ENCODE data around the gene GAST. TPM values are rescaled to one million over a fixed set of nuclear protein-coding genes. Genes with fewer than 3 reads are reported as not detected.
A peak's percentile ranks its signal among the peaks of the same experiment; 100 is the strongest.

GAST gene
- total and polyA plus RNA-seq, 9 of the 15 experiments (the other 6 are each of a cell fraction or from before 2014, with no cell fraction given): not detected

DNA sequence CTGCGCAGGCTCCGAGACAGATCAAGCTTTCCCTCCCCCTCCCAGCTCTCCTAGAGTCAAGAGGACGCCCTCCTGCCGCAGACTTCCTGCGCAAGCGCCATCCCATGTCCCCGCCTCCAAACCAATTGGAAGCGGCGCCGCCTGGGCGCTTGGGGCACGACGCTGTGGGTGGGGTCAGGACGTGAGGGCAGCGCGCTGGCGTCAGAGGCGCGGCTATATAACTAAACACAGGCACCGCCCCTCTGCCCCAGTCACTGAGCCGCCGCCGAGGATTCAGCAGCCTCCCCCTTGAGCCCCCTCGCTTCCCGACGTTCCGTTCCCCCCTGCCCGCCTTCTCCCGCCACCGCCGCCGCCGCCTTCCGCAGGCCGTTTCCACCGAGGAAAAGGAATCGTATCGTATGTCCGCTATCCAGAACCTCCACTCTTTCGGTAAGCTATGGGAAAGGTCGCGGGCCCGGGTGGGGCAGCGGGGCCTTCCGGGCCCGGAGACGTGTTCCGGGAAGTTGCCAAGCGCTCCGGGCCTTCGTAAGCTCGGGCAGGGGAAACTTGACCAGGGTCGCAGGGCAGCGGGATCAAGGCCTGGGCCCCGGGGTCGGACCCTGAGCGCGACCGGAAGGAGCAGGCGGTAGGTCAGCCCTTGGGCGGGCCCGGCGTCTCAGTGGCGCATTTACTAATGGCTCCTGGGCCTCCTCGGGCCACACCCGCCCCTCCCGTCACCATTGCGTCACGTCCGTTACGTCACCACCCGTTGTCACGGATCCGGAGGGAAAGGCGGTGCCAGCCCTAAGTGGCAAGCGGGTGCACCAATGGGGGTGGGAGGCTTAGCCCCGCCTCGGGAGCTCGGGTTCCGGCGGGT lies 23.3 kb upstream of the GAST start, which contains the start of gene EIF1 (continued):
- TF ChIP-seq, protein P1, sequence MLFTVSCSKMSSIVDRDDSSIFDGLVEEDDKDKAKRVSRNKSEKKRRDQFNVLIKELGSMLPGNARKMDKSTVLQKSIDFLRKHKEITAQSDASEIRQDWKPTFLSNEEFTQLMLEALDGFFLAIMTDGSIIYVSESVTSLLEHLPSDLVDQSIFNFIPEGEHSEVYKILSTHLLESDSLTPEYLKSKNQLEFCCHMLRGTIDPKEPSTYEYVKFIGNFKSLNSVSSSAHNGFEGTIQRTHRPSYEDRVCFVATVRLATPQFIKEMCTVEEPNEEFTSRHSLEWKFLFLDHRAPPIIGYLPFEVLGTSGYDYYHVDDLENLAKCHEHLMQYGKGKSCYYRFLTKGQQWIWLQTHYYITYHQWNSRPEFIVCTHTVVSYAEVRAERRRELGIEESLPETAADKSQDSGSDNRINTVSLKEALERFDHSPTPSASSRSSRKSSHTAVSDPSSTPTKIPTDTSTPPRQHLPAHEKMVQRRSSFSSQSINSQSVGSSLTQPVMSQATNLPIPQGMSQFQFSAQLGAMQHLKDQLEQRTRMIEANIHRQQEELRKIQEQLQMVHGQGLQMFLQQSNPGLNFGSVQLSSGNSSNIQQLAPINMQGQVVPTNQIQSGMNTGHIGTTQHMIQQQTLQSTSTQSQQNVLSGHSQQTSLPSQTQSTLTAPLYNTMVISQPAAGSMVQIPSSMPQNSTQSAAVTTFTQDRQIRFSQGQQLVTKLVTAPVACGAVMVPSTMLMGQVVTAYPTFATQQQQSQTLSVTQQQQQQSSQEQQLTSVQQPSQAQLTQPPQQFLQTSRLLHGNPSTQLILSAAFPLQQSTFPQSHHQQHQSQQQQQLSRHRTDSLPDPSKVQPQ (CRISPR knock-in tag; IDR thresholded peaks at IDR 0.05; ENCODE audit: borderline replicate concordance): 0 out of 2 replicates have a peak, but pooled peaks have one; percentile 38
- TF ChIP-seq NUFIP1 (IDR thresholded peaks at IDR 0.05; ENCODE audit: partially characterized antibody) (no peak), CHD2 (IDR thresholded peaks at IDR 0.05; ENCODE audit: low read depth, low read length) (peak; percentile 64), MBD2 (IDR thresholded peaks at IDR 0.05; ENCODE audit: borderline replicate concordance, low read depth) (peak; percentile 78), PRMT5 (CRISPR knock-in tag; IDR thresholded peaks at IDR 0.05) (no peak), NCOA1 (IDR thresholded peaks at IDR 0.05; ENCODE audit: low read depth) (peak; percentile 86), HSF4 (CRISPR knock-in tag; IDR thresholded peaks at IDR 0.05; ENCODE audit: borderline replicate concordance) (no peak), ARID1B (IDR thresholded peaks at IDR 0.05) (peak; percentile 44), ZNF384 (IDR thresholded peaks at IDR 0.05; ENCODE audit: low read depth, low read length) (no peak), FUS (optimal IDR thresholded peaks at IDR 0.05; ENCODE audit: low read depth, low read length) (peak; percentile 91), POLR2AphosphoS2 (IDR thresholded peaks at IDR 0.05; ENCODE audit: low read length) (peak; percentile 100), ZNF586 (CRISPR knock-in tag; conservative IDR thresholded peaks at IDR 0.05) (peak; percentile 14; the same call in 1 of the 2 replicates), FOSL1 (tag; conservative IDR thresholded peaks at IDR 0.05) (peak; percentile 68), L3MBTL2 (IDR thresholded peaks at IDR 0.05) (no peak), NBN (IDR thresholded peaks at IDR 0.05; ENCODE audit: low read depth) (no peak), PYGO2 (tag; IDR thresholded peaks at IDR 0.05) (no peak), KAT8 (IDR thresholded peaks at IDR 0.05; ENCODE audit: low read depth) (no peak)
- TF ChIP-seq, protein P2, sequence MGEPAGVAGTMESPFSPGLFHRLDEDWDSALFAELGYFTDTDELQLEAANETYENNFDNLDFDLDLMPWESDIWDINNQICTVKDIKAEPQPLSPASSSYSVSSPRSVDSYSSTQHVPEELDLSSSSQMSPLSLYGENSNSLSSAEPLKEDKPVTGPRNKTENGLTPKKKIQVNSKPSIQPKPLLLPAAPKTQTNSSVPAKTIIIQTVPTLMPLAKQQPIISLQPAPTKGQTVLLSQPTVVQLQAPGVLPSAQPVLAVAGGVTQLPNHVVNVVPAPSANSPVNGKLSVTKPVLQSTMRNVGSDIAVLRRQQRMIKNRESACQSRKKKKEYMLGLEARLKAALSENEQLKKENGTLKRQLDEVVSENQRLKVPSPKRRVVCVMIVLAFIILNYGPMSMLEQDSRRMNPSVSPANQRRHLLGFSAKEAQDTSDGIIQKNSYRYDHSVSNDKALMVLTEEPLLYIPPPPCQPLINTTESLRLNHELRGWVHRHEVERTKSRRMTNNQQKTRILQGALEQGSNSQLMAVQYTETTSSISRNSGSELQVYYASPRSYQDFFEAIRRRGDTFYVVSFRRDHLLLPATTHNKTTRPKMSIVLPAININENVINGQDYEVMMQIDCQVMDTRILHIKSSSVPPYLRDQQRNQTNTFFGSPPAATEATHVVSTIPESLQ (CRISPR knock-in tag; IDR thresholded peaks at IDR 0.05): peak; percentile 84
- TF ChIP-seq, protein P3, sequence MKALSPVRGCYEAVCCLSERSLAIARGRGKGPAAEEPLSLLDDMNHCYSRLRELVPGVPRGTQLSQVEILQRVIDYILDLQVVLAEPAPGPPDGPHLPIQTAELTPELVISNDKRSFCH (CRISPR knock-in tag; IDR thresholded peaks at IDR 0.05): no peak
- TF ChIP-seq, protein P3 (tag; IDR thresholded peaks at IDR 0.05): no peak
